Colonic mucosa (tissue), 4 donors: ENCODE results near the gene B3GNT5. TPM values are rescaled to one million over a fixed set of nuclear protein-coding genes. Genes with fewer than 3 reads are reported as not detected.

Source experiments
- DNase-seq: peaks from one replicate; pipeline ENCODE4 v3.0.0-alpha.2; 2020
- H3K27ac ChIP-seq: fragments of 200-600 bp; one replicate; pipeline ENCODE4 v1.8.0; 2021
- H3K27me3 ChIP-seq: fragments of 200-600 bp; one replicate; pipeline ENCODE4 v1.8.0; 2021
- H3K36me3 ChIP-seq: fragments of 200-600 bp; one replicate; pipeline ENCODE4 v1.8.0; 2021
- H3K4me1 ChIP-seq: fragments of 200-600 bp; one replicate; pipeline ENCODE4 v1.8.0; 2021; ENCODE audit warnings: mild to moderate bottlenecking
- H3K4me3 ChIP-seq: fragments of 200-600 bp; one replicate; pipeline ENCODE4 v1.8.0; 2021
- H3K9ac ChIP-seq, 2 donors: one replicate each; pipeline ENCODE4 v1.7.0; 2013; ENCODE audit warnings: control low read depth in 2 of 2, low read depth in 2 of 2, low read length in 2 of 2
- H3K9me3 ChIP-seq: fragments of 200-600 bp; one replicate; pipeline ENCODE4 v1.8.0; 2021
- CTCF ChIP-seq: fragments of 200-600 bp; IDR thresholded peaks from one replicate; pipeline ENCODE4 v1.8.0; 2022; ENCODE audit warnings: antibody characterized with exemption, mild to moderate bottlenecking
- intact Hi-C: fragments of 100-400 bp; cut with DNase I; formaldehyde crosslinking; loops from one replicate; pipeline ENCODE4 v1.14.1; 2022
- total RNA-seq, 2 donors: library from RNA; stranded (reverse); fragmentation: NEBNext Ultra II Directional in 1 of 2; extraction: Animal tissue kit (Norgen Biotek cat#: 25700) in 1 of 2; gene quantifications; one replicate each; pipeline ENCODE4 v1.2.1, GENCODE V29; 2021
- donor health status: healthy.
- donor health status: DM: no; HTN: no; CAD: no.
- donor health status: DM: no; HTN: no; CAD: no.

The B3GNT5 gene, protein sequence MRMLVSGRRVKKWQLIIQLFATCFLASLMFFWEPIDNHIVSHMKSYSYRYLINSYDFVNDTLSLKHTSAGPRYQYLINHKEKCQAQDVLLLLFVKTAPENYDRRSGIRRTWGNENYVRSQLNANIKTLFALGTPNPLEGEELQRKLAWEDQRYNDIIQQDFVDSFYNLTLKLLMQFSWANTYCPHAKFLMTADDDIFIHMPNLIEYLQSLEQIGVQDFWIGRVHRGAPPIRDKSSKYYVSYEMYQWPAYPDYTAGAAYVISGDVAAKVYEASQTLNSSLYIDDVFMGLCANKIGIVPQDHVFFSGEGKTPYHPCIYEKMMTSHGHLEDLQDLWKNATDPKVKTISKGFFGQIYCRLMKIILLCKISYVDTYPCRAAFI
- 100 to 1,000 TPM in 1 of 2 donors, 10 to 100 TPM in 1; 43.1 to 108 TPM for total RNA-seq

DNA sequence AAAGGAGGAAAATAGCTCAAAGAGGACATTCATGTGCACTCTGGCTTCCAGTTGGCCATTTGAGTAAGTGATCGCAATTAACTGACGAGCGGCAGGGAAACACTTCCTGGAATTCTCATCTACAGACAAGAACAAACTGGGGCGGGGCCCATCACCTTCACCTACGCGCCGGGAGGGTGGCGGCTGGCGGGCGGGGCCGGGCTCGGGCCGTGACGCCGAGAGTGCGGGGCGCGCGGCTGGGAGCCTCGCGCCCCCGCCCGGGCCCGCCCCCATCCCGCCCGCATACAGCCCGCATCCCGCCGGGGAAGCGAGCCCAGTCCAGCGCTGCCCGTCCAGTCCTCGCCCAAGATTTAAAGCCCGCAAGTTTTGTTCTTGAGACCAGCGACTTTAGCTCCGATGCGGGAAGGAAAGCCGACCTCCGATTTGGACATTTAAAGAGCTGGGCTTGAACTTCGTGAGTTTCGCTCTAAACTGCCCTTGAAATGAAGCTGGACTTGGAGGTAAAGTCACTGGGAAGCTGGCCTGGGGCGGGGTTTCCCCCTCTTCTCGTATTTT, at the start of gene B3GNT5:
Gene B3GNT5 (plus strand): TSS at position 281 of the 555 bp plus-strand sequence. CDS start 16,546 bp downstream, outside the sequence.
- H3K27me3 ChIP-seq = no peaks in the 10 kb centered on the region
- H3K4me3 ChIP-seq = peak within 1 kb of the TSS; percentile 75
- H3K4me1 ChIP-seq = no peaks in the 10 kb centered on the region
- H3K36me3 ChIP-seq = no peaks in the 10 kb centered on the region
- H3K27ac ChIP-seq = peak within 1 kb of the TSS; percentile 78
- TF ChIP-seq CTCF = no peak
- intact Hi-C loops = no loop called here
- DNase-seq = peak; percentile 92
- no peaks in the 10 kb centered on the region for H3K9me3 ChIP-seq
- peak within 1 kb of the TSS; percentile 94 to 98 for H3K9ac ChIP-seq

GRCh38 chr3:183203670-183204069, 49.4 kb upstream of the B3GNT5 start:
- Histone ChIP-seq H3K36me3 (no peaks in the 10 kb centered on the region), H3K27ac (no peak overlapping the region), H3K4me1 (no peaks in the 10 kb centered on the region), H3K4me3 (no peak overlapping the region), H3K27me3 (no peaks in the 10 kb centered on the region), H3K9ac (no peak overlapping the region), H3K9me3 (peaks cover 7% of the 10 kb centered on the region)
- TF ChIP-seq CTCF = no peak
- DNase-seq = no peak
- intact Hi-C loops = no loop called here

DNA sequence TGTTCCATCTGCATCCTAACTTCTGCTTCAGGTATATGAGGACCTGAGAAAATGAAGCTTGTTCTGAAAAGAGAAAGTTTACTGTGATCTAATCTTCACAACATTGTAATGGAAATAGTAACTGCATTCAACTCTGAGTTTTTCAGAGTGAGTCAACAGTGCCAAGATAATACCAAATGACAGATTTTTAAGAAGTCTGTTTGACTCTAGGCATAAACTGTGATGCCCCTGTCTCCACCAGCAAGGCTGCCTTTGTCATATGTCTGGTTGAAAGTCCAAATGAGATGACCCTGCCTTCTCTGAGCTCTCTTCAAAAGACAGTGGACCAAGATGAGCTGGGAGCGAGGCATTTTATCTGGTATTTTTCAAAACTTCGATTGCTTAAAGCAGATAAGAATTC, 44.8 kb upstream of the B3GNT5 start:
- TF ChIP-seq CTCF = no peak

DNA sequence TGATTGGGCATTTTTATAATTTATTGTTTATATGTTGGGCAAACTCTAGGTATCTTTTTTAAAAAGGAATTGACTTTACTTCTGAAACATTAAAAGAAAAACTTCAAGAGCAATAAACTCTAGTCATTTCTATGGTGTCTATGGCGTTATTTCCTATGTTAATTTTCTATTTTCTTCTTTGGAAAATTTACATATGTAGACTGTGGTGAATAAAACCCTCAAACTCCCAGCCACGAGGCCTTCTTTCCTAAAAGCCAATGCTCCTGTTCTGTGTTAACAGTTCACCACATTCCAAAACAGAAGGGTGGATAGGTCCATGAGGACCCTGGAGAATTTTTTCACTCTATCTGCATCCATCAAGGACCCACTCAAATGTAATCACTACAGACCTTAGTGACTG, 44.3 kb upstream of the B3GNT5 start:
- intact Hi-C loops = no loop called here
- no peaks in the 10 kb centered on the region for H3K36me3 ChIP-seq
- TF ChIP-seq CTCF = no peak
- DNase-seq = no peak
- H3K9ac ChIP-seq = no peak overlapping the region
- no peak overlapping the region for H3K27ac ChIP-seq
- no peaks in the 10 kb centered on the region for H3K27me3 ChIP-seq
- no peak overlapping the region for H3K4me3 ChIP-seq
- H3K9me3 ChIP-seq = no peaks in the 10 kb centered on the region
- H3K4me1 ChIP-seq = no peaks in the 10 kb centered on the region

More for the DNA sequence above, 44.8 kb upstream of the B3GNT5 start:
- peaks cover 5% of the 10 kb centered on the region for H3K9me3 ChIP-seq
- no peak overlapping the region for H3K9ac ChIP-seq
- H3K4me3 ChIP-seq = no peak overlapping the region
- H3K4me1 ChIP-seq = no peaks in the 10 kb centered on the region
- intact Hi-C loops = no loop called here
- no peaks in the 10 kb centered on the region for H3K36me3 ChIP-seq
- no peak overlapping the region for H3K27ac ChIP-seq
- H3K27me3 ChIP-seq = no peaks in the 10 kb centered on the region
- no peak for DNase-seq

DNA sequence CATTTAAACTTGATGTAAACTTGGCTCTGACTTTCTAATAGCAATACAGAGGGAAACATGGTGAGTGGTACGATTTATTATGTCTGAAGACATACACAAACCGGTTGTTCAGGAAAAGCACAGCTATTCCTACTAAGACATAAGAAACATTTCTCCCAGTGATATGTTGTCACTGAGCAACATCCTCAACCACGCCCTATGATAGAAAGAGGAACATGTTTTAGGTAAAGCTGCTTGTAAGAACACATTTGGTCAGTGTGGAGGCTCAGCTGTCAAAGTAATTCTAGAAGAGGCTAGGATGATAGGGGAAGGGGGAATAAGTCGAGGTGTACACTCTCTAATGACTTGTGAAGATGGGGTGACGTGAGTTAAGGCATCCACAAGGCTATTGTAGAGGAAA, 42.7 kb upstream of the B3GNT5 start:
- no peak for TF ChIP-seq CTCF
- Histone ChIP-seq H3K9me3 (no peaks in the 10 kb centered on the region), H3K9ac (no peak overlapping the region), H3K4me3 (no peak overlapping the region), H3K4me1 (no peaks in the 10 kb centered on the region), H3K36me3 (no peaks in the 10 kb centered on the region), H3K27ac (peak overlapping the region; percentile 32), H3K27me3 (no peaks in the 10 kb centered on the region)
- intact Hi-C loops = no loop called here
- no peak for DNase-seq
